NT2/D1 (cell line): Measurements from ENCODE around the gene PPEF1.

ENCODE experiments used
- DNase-seq: peaks from one replicate; pipeline ENCODE4 v3.0.0-alpha.2; 2011; ENCODE audit warnings: low read depth, low spot score
- H3K27me3 ChIP-seq: 2 replicates; pipeline ENCODE4 v1.6.0; 2011; ENCODE audit warnings: mild to moderate bottlenecking; ENCODE audit not compliant: insufficient read length, insufficient read depth
- H3K36me3 ChIP-seq: 2 replicates; pipeline ENCODE4 v1.6.1; 2011; ENCODE audit warnings: mild to moderate bottlenecking, low read length, mixed read lengths; ENCODE audit not compliant: insufficient read depth, insufficient read length
- H3K4me1 ChIP-seq: 2 replicates; pipeline ENCODE4 v1.5.1; 2011; ENCODE audit not compliant: insufficient read depth, insufficient read length
- H3K4me3 ChIP-seq: 2 replicates; pipeline ENCODE4 v1.5.1; 2011; ENCODE audit warnings: low read depth; ENCODE audit not compliant: insufficient read length
- H3K9ac ChIP-seq: 2 replicates; pipeline ENCODE4 v1.6.0; 2011; ENCODE audit warnings: low read depth; ENCODE audit not compliant: insufficient read length
- H3K9me3 ChIP-seq: 2 replicates; pipeline ENCODE4 v1.5.1; 2011; ENCODE audit warnings: mild to moderate bottlenecking, low read length; ENCODE audit not compliant: insufficient read depth
- SUZ12 ChIP-seq: IDR thresholded peaks from 2 replicates; pipeline ENCODE4 v1.6.1; 2011; ENCODE audit not compliant: insufficient read length, insufficient read depth; ENCODE audit errors: extremely low read depth
- YY1 ChIP-seq: IDR thresholded peaks from 2 replicates; pipeline ENCODE4 v1.6.1; 2011; ENCODE audit not compliant: insufficient read length, insufficient read depth
- ZNF274 ChIP-seq: IDR thresholded peaks from 2 replicates; pipeline ENCODE4 v1.6.1; 2011; ENCODE audit warnings: mild to moderate bottlenecking, low read depth, low read length

The PPEF1 gene

DNA sequence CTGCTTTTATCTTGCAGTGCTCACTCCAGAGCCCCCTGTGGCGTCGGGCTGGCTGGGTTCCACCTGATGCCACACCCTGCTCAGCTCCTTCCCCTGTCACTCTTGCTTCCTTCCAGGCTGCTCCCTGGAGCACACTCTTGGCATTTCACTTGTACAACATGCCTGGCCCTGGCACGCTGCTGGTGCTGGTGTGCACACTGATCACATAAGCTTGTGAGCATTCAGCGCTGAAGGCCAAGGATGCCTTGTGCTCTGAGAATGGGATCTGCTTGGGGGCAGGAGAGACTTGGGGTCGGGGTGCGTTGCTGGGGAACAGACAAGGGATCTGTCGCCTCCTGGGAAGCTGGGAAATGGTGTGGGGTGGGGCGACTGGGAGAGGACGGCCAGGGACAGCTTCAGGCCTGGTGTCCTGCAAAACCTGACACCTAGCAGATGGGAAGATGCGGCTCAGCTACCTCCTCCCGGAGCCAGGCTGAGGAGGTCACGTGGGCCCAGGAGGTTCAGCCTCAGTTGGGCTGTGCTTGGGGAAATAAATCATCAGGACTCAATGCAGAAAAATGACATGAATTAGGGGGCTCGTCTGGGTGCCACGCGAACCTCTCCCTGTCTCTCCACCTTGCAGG, 167.9 kb downstream of the PPEF1 start:
- Histone ChIP-seq H3K9ac (no peak overlapping the region), H3K36me3 (no peaks in the 10 kb centered on the region), H3K4me3 (no peak overlapping the region), H3K4me1 (peaks cover 5% of the 10 kb centered on the region), H3K27me3 (no peaks in the 10 kb centered on the region), H3K9me3 (no peaks in the 10 kb centered on the region)
- DNase-seq, result no peak
- TF ChIP-seq SUZ12 (no peak), YY1 (no peak), ZNF274 (no peak)

DNA sequence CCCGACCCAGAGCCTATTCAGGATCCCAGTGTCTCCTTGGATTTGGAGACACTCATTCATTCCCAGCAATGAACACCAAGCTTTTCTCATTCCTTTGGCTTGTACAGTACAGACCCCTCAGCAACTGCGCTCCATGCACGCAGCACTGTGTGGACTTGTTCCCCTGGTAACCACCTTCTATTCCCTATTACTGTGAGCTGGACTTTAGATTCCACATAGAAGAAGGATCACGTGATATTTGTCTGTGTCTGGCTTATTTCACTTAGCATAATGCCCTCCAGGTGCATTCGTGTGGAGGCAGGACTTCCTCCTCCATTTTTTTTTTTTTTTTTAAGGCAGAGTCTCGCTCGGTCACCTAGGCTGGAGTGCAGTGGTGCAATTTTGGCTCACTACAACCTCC, 170.0 kb downstream of the PPEF1 start:
- DNase-seq, result no peak
- Histone ChIP-seq H3K27me3 (no peaks in the 10 kb centered on the region), H3K9ac (no peak overlapping the region), H3K4me1 (no peaks in the 10 kb centered on the region), H3K4me3 (no peak overlapping the region), H3K9me3 (no peaks in the 10 kb centered on the region), H3K36me3 (no peaks in the 10 kb centered on the region)
- TF ChIP-seq SUZ12 (no peak), ZNF274 (no peak), YY1 (no peak)
